SHP77 treated with DMSO at 0.1 percent for 48 hours (cell line): ENCODE data around the gene RNF167.

Source experiments
- DNase-seq: peaks from one replicate; lab custom pipeline; 2025; lab: John Stamatoyannopoulos, UW

Gene RNF167

DNA sequence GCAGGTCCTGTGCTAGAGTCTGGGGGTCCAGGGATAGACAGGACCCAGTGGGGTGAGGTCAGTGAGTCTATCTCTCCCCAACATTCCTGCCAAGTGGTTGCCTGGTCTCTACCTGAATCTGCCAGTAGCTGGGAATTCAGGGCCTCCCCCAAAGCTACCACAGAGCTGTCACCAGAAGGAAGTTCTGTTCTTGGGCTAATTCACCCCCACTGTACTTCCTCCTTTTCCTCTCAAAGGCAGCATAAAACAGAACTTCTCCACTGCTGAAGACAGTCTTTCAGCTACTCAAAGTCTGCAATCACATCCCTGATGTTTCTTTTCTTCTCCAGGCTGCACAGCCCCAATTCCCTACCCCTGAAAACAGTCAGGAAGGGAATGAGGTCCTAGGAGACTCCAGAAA, 38.7 kb downstream of the RNF167 start:
- no peak for DNase-seq

DNA sequence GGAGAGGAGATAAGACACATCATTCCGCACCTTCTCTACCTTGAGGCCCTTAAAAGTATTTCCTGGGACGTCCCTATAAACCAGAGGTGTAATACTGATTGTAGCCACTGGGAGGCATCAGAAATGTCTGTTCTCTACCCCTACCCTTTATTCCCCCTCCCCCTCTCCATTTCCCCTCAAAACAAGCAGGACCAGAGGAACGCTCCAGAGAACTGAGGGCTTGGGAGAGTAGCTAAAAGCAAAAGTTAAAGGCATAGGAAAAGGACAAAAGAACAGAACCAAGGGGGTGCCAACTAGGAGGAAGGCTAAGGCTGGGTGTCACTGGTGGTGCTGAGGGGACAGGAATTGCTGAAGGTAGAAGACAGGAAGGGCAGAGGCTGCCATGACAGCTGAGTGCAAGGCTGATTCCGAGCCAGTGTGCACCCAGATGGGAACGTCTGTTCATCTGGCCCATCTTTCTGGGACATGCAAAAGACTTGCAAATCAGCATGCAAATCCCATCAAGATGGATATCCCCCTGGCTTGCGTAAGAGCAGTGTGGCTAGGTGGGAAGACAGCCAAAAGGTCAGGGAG, 40.7 kb downstream of the RNF167 start:
- peak; percentile 33 for DNase-seq

DNA sequence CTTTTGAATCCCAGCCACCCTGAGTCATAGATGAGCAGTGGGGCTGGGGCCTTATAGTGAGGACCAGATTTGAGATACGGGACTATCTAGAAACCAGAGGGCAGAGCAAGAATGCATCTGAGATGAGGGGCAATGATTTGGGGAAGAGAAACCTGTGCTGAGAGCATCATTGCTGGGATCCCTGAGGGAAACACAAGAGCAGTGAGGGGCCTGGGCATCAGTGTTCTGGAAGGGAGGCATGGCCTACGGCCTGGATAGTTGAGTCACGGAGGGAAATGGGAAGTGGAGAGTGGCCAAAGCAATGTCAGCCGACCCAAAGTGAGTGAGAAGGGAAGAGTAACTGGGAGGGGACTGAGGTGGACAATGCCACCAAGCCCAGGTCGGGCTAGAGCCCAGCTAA, 42.2 kb downstream of the RNF167 start:
- no peak for DNase-seq

DNA sequence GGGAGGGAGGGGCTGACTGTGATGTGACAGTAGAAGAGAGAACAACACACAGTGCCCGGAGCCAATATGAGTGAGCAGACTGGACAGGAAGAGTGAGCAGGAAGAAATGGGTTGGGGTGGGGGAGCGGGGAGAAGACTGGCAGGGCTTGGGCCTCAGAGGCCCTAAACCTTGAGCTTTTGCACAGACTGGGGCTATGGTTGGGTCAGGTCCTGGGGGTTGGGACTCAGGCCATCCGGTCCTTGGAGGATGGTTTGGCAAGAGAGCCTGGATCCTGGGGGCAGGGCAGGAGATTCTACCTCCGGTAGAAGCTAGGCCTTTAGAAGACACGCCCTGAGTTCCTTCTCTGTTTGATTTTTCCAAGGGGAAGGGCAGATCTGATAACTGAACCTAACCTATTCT, 46.3 kb downstream of the RNF167 start:
- DNase-seq = no peak

DNA sequence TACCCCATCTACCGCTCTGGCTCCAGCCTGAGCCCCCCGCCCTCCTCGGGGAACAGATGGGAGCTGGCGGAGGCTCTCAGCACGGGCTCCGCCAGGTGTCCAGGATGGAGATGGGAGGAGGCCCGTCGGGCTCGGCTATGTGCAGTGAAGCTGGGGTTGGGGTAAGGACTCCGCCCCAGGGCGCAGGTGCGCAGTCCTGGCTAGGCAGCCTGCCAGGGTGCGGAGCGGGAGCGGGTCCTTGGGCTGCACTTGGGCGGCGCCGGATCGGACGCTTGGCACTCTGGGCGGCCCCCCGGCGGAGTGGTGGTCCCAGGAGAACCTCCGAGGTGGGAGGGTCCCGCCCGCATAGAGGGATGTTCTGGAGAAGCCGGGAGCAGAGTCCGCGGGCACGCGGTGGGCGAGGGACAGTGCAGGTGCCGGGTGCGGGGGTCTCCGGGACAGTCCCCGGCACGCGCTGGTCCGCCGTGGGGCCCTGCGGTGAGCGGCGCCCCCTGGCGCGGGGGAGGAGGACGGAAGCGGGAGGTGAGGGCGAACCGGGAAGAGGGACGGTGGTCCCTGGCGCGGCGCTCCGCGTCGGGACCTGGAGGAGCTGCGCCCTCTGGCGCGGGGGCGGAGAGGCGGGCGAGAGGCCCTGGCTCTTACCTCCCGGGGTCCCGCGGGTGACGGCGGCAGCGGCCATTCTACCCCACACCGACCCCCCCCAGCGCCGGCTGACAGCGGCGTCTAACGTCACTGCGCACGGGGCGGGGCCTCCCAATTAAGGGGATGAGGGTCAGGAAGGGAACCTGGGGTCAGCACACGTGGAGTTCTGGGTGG, 47.1 kb downstream of the RNF167 start, which contains the start of gene CAMTA2:
CAMTA2 (minus strand) TSS at position 725 of the 816 bp plus-strand sequence. CDS start 1,453 bp downstream, outside the sequence.
- DNase-seq = peak; percentile 68

DNA sequence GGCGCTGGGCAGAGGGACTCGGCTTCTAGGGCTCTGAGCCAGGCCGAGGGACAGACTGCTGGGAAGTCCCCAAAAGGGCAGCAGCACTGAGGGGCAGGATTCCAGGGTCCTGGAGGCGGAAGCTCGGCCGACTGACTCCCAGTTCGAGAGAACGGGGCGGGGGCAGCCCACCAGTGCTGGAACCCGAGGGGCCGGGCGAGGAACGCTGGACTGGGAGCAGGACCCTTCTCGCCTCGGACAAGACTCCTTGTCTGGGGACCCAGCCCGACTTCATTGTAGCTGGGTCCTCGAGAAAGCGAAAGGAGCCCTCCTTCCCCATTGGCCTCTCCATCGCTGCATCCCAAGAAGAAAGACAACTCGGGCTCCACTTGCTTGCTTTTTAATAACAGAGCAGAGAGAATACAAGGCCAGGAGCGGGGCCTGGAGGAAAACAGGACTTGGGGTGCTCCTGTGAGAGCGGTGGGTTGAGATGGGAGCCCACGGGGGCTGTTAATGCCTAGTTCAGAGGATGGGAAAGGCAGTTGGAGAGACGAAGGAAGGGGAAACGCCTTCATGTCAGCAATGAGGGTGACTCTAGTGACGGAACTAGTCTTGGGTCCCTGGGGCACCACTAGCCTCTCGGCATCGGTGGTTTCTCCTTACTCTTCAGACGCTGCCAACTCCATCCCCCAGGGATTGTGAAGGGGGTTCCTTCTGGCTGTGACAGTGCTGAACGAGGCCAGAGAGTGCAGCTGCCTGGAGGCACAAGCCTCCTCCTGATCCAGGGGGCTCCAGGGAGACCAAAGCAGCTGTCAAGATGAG, 47.9 kb downstream of the RNF167 start:
- DNase-seq = no peak

DNA sequence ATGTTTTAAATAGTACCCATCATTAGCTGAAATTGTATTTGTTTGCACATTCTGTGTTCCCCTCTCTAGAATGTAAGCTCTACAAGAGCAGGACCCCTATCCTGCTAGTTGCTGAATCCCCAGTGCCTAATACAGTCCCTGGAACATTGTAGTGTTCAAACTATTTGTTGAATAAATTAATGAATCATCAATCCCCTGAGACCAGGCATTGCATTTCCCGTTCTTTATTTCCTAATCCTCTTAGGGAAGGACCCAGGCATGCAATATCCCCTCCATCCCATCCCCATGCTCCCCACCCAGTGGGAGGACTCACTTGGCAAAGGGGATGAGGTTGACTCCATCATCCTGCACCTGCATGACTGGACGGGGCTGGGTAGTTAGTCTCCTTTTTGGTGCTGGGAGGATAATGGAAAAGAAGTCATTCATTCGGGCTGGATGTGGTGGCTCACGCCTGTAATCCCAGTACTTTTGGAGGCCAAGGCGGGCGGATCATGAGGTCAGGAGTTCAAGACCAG, 54.1 kb downstream of the RNF167 start:
- DNase-seq = no peak
